Tibial artery (tissue), 4 donors: Measurements from ENCODE around the gene PKP1.

Source experiments
- DNase-seq, 2 donors: peaks; one replicate each; pipeline ENCODE4 v3.0.0-alpha.2; 2019
- H3K27ac ChIP-seq, 2 donors: fragments of 200-600 bp; sonication (generic) in 1 of 2; 1 replicate in 1 of 2; 2 replicates in 1 of 2; pipeline ENCODE4 v1.5.1; 2018 to 2019; ENCODE audit warnings: mild to moderate bottlenecking in 1 of 2
- H3K27me3 ChIP-seq, 2 donors: fragments of 200-600 bp; sonication (generic) in 1 of 2; one replicate each; pipeline versions ENCODE4 v1.5.1 to v1.6.0; 2016 to 2019
- H3K36me3 ChIP-seq, 3 donors: fragments of 200-600 bp; sonication (generic) in 2 of 3; one replicate each; pipeline ENCODE4 v1.5.1; 2016 to 2019; ENCODE audit warnings: mild to moderate bottlenecking in 2 of 3
- H3K4me1 ChIP-seq, 4 donors: fragments of 200-600 bp; sonication (generic) in 2 of 4; 1 replicate in 3 of 4; 2 replicates in 1 of 4; pipeline ENCODE4 v1.5.1; 2016 to 2019
- H3K4me3 ChIP-seq, 2 donors: fragments of 200-600 bp; sonication (generic) in 1 of 2; 1 replicate in 1 of 2; 2 replicates in 1 of 2; pipeline ENCODE4 v1.5.1; 2018 to 2019; ENCODE audit warnings: mild to moderate bottlenecking in 2 of 2
- H3K9me3 ChIP-seq, 3 donors: fragments of 200-600 bp; sonication (generic) in 1 of 3; one replicate each; pipeline ENCODE4 v1.5.1; 2016 to 2019
- intact Hi-C: fragments of 100-400 bp; cut with DNase I; formaldehyde crosslinking; loops from one replicate; pipeline ENCODE4 v1.15.0; 2023; ENCODE audit warnings: low total_unique reads
- TF ChIP-seq, protein P1 (sequence below), 2 experiments: fragments of 200-600 bp in 1 of 2; fragments of 450-650 bp in 1 of 2; IDR thresholded peaks; one replicate each; pipeline ENCODE4 v1.5.1; 2017 to 2019; ENCODE audit warnings: antibody characterized with exemption in 2 of 2, mild to moderate bottlenecking in 1 of 2, moderate library complexity in 1 of 2

PKP1 gene

DNA sequence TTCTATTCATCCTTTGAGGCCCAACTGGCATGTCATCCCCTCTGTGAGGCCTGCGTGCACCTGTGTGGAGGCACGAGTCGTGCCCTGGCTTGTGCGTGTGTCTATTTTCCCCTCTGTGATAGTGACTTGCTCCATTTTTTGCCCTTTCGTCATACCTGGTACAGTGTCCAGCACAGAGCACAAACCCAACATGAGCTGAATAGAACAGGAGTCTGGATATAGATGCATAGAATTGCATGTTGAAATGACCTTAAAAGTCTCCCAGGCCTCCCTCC lies 61.7 kb downstream of the PKP1 start:
- Histone ChIP-seq H3K4me3 (no peak overlapping the region), H3K36me3 (no peaks in the 10 kb centered on the region), H3K4me1 (no peaks in the 10 kb centered on the region), H3K27ac (no peak overlapping the region), H3K9me3 (no peaks in the 10 kb centered on the region), H3K27me3 (peaks cover 0 to 33% of the 10 kb centered on the region in 2 donors)
- intact Hi-C loops = no loop called here
- no peak for DNase-seq
- TF ChIP-seq, protein P1, sequence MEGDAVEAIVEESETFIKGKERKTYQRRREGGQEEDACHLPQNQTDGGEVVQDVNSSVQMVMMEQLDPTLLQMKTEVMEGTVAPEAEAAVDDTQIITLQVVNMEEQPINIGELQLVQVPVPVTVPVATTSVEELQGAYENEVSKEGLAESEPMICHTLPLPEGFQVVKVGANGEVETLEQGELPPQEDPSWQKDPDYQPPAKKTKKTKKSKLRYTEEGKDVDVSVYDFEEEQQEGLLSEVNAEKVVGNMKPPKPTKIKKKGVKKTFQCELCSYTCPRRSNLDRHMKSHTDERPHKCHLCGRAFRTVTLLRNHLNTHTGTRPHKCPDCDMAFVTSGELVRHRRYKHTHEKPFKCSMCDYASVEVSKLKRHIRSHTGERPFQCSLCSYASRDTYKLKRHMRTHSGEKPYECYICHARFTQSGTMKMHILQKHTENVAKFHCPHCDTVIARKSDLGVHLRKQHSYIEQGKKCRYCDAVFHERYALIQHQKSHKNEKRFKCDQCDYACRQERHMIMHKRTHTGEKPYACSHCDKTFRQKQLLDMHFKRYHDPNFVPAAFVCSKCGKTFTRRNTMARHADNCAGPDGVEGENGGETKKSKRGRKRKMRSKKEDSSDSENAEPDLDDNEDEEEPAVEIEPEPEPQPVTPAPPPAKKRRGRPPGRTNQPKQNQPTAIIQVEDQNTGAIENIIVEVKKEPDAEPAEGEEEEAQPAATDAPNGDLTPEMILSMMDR (IDR thresholded peaks at IDR 0.05) = no peak

DNA sequence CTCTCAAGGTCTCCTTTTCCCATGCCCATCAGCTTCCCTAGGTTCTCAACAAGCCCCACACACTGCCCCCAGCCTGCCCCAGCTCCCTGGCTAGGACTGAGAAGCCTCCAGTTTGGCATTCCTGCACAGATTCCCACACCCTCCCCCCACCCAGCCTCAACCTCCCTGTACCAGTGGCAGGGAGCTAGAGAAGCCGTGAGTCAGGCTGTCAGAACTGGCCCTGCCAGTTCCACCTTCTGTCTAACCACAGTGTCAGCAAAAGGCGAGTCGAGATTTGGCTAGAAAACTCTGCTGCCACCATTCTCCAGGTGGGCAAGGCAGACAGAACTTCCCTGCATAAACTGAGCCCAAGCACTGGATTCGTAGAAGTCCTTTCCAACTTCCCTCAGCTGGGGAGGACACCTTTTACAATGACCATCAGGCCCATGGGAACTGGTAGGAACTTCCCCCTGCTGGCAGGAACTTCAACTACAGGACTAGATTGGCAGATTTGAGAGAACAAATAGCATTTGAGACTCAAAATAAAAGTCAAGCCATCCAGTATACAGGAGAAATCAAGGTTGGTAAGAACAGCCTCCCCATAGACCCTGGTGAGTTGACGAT lies 63.1 kb downstream of the PKP1 start:
- no peak for DNase-seq
- TF ChIP-seq, protein P1 (IDR thresholded peaks at IDR 0.05) = peak; percentile 35 to 37
- H3K4me3 ChIP-seq = no peak overlapping the region

GRCh38 chr1:201346987-201347386 lies 63.7 kb downstream of the PKP1 start:
- H3K4me1 ChIP-seq = no peaks in the 10 kb centered on the region
- H3K27me3 ChIP-seq = peaks cover 0 to 35% of the 10 kb centered on the region in 2 donors
- no peaks in the 10 kb centered on the region for H3K9me3 ChIP-seq
- TF ChIP-seq, protein P1 (IDR thresholded peaks at IDR 0.05) = no peak
- intact Hi-C loops = no loop called here
- no peak overlapping the region for H3K4me3 ChIP-seq
- H3K36me3 ChIP-seq = no peaks in the 10 kb centered on the region
- no peak overlapping the region for H3K27ac ChIP-seq
- no peak for DNase-seq

More for the DNA sequence above, 63.1 kb downstream of the PKP1 start:
- Histone ChIP-seq H3K27ac (no peak overlapping the region), H3K9me3 (no peaks in the 10 kb centered on the region), H3K36me3 (no peaks in the 10 kb centered on the region), H3K4me1 (no peaks in the 10 kb centered on the region), H3K27me3 (peaks cover 0 to 33% of the 10 kb centered on the region in 2 donors)
- intact Hi-C loops = no loop called here

DNA sequence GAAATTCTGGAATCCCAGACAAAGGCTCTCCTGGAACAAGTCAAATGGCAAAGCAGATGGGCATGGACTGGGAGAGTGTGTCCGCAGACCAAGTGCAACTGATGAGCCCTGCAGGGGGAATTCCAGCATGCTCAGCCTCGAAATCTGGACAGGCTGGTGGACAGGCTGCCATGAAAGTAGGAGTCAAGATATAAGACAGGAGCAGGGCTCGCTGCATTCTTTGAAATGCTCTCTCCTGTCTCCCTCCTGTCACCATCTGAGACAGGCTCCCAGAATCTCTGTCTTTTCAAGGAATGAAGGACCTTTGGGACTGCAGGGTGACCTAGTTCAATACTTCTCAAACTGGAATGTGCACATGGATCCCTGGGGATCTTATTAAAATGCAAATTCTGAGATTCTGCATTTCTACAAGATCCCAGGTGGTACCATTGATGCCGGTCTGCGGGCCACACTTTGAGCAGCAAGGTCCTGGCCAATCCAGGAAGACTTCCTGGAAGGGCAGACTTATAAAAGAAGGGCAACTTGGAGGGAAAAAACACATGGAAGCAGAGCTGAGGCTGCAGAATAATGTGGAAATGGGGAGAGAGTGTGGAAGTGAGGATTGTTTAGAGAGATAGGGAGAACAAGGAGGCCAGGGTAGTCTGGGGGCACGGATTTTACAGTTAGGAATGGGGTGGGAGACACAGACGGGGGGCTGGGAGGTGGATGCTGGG lies 64.3 kb downstream of the PKP1 start:
- Histone ChIP-seq H3K9me3 (no peaks in the 10 kb centered on the region), H3K4me3 (no peak overlapping the region), H3K27ac (no peak overlapping the region), H3K27me3 (peaks cover 0 to 37% of the 10 kb centered on the region in 2 donors), H3K4me1 (no peaks in the 10 kb centered on the region), H3K36me3 (no peaks in the 10 kb centered on the region)
- no peak for DNase-seq
- TF ChIP-seq, protein P1 (IDR thresholded peaks at IDR 0.05) = no peak
- intact Hi-C loops = no loop called here

DNA sequence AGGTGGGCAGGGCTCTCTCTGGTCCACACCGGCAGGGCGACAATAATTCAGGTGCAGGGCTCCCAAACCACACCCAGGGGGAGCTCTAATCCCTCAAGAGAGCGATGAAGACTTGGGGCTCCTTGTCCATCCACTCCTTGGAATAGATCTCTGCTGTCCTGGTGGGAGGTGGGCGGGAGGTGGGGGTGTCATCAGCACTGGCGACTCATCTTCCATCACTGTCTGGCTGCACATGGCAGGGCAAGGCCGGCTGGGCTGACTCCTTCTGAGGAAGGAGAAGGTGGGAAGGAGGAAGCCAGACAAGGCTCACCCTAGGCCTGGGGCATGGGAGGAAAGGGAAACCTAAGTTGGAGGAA lies 64.9 kb downstream of the PKP1 start:
- H3K27ac ChIP-seq = no peak overlapping the region
- H3K4me1 ChIP-seq = no peaks in the 10 kb centered on the region
- intact Hi-C loops = no loop called here
- DNase-seq = no peak
- no peak overlapping the region for H3K4me3 ChIP-seq
- peaks cover 0 to 40% of the 10 kb centered on the region in 2 donors for H3K27me3 ChIP-seq
- TF ChIP-seq, protein P1 (IDR thresholded peaks at IDR 0.05) = peak in 1 of 2 experiments; percentile 12
- H3K9me3 ChIP-seq = no peaks in the 10 kb centered on the region
- no peaks in the 10 kb centered on the region for H3K36me3 ChIP-seq
